ENCODE results near the gene NELFCD. TPM values are rescaled to one million over a fixed set of nuclear protein-coding genes. Genes with fewer than 3 reads are reported as not detected.
A peak's percentile ranks its signal among the peaks of the same experiment; 100 is the strongest.

Gene NELFCD
- polyA plus RNA-seq, 1 donor (not counting 4 experiments of a cell fraction or from before 2014, with no cell fraction given), result 68.5 TPM

DNA sequence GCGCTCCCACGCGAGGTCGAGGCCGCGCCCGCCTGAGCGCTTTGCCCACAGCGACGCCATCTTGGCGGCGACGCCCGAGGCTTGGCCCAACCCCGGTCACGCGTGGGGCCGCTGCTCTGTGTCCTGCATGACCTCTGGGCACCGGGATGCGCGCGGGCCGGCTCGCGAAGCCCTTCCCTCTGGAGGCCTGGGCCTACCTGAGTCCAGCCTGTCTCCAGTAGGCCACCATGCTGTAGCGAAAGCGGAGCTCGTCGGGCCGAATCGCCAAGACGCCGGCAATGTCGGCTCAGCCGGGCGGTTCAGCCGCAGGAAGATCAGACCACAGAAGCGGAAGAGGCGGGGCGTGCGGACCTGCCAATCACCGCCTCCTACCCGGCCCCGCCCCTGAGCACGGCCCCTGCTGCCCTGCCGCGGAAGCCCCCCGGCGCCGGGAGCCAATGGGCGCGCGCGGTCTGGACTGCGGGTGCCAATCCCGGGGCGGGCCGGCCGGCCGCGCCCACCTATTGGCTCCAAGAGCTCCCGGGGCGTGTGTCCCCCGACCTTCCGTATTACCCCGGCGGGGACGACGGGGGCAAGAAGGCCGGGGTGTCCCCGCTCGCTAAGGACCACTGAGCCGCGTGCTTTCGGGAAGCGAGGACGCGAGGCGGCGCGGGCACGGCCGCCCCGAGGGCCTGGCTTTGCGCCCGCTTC lies 51.1 kb downstream of the NELFCD start, which contains the start of gene ATP5F1E:
Gene ATP5F1E, minus strand, starts transcription at position 313 of the 690 bp plus-strand sequence. Its CDS starts 84 bp downstream, at position 229.
- FAIRE-seq (no peak), DNase-seq (ENCODE audit: low read depth, low spot score) (peak; percentile 54)
- peaks cover 62% of the 10 kb centered on the region for H3K79me2 ChIP-seq (ENCODE audit: control insufficient read depth, insufficient read depth, low read length)
- no peaks in the 10 kb centered on the region for H3K9me1 ChIP-seq (ENCODE audit: control insufficient read depth, extremely low read depth, insufficient read depth, low read length)
- peak within 1 kb of the TSS; percentile 72 for H3K27ac ChIP-seq (ENCODE audit: control insufficient read depth, insufficient read depth, low read length)
- H3K36me3 ChIP-seq (ENCODE audit: control insufficient read depth in 2 of 2, extremely low read depth in 1 of 2, insufficient read depth in 2 of 2, low read length in 2 of 2), result peaks cover 24 to 36% of the 10 kb centered on the region in 2 experiments
- TF ChIP-seq EZH2 (IDR thresholded peaks at IDR 0.05; ENCODE audit: low read length) (no peak), CTCF (optimal IDR thresholded peaks at IDR 0.05 in 1 of 3, IDR thresholded peaks at IDR 0.05 in 1 of 3, conservative IDR thresholded peaks at IDR 0.05 in 1 of 3; ENCODE audit: extremely low read depth in 1 of 3, insufficient read depth in 2 of 3, low read length in 3 of 3) (no peak)
- H3K4me2 ChIP-seq (ENCODE audit: control insufficient read depth, extremely low read depth, insufficient read depth, low read depth, low read length), result peak within 1 kb of the TSS; percentile 96
- dilution Hi-C loops (cut with MboI; ENCODE audit: extremely low pct_ligation_motif_present, low sequenced_read_pairs), result no loop called here
- peaks cover 3% of the 10 kb centered on the region for H4K20me1 ChIP-seq (ENCODE audit: control insufficient read depth, extremely low read depth, insufficient read depth, low read length)
- H3K9me3 ChIP-seq (ENCODE audit: control insufficient read depth, low read depth, low read length), result no peaks in the 10 kb centered on the region
- H2AFZ ChIP-seq (ENCODE audit: control insufficient read depth, low read length), result peak within 1 kb of the TSS; percentile 73
- H3K27me3 ChIP-seq (ENCODE audit: control insufficient read depth, extremely low read depth, insufficient read depth, low read length), result no peaks in the 10 kb centered on the region
- H3K4me1 ChIP-seq (ENCODE audit: control insufficient read depth, extremely low read depth, insufficient read depth, low read length), result peaks cover 31% of the 10 kb centered on the region
- peak within 1 kb of the TSS; percentile 81 for H3K9ac ChIP-seq (ENCODE audit: control insufficient read depth, extremely low read depth, insufficient read depth, low read length)
- H3K4me3 ChIP-seq (ENCODE audit: control insufficient read depth in 2 of 3, extremely low read depth in 1 of 3, insufficient read depth in 2 of 3, low read depth in 1 of 3, low read length in 3 of 3), result peak within 1 kb of the TSS; percentile 69 to 93 (median 71)

DNA sequence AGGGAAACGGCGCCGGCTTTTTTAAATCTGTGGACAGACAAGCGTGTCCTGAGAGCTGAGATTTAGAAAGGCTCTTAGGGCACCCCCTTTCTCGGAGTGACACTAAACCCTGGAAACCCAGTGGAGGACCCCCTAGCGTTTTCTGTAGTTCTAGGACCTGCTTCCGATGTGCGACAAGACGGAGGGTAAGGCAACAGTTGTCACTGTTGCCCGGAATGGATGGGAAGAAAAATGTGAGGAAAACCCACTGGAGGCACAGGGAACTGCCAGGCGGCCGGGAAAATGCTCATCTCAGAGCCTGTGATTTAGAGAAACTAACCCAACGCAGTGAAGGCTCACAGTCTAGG lies 51.6 kb downstream of the NELFCD start:
- peak overlapping the region; percentile 44 for H2AFZ ChIP-seq (ENCODE audit: control insufficient read depth, low read length)
- peak overlapping the region; percentile 96 for H3K4me2 ChIP-seq (ENCODE audit: control insufficient read depth, extremely low read depth, insufficient read depth, low read depth, low read length)
- FAIRE-seq (no peak), DNase-seq (ENCODE audit: low read depth, low spot score) (no peak)
- peaks cover 27 to 37% of the 10 kb centered on the region in 2 experiments for H3K36me3 ChIP-seq (ENCODE audit: control insufficient read depth in 2 of 2, extremely low read depth in 1 of 2, insufficient read depth in 2 of 2, low read length in 2 of 2)
- peak overlapping the region; percentile 81 for H3K9ac ChIP-seq (ENCODE audit: control insufficient read depth, extremely low read depth, insufficient read depth, low read length)
- H3K9me3 ChIP-seq (ENCODE audit: control insufficient read depth, low read depth, low read length), result no peaks in the 10 kb centered on the region
- H3K27me3 ChIP-seq (ENCODE audit: control insufficient read depth, extremely low read depth, insufficient read depth, low read length), result no peaks in the 10 kb centered on the region
- H3K4me3 ChIP-seq (ENCODE audit: control insufficient read depth in 2 of 3, extremely low read depth in 1 of 3, insufficient read depth in 2 of 3, low read depth in 1 of 3, low read length in 3 of 3), result peak overlapping the region; percentile 69 to 93 (median 71)
- H3K27ac ChIP-seq (ENCODE audit: control insufficient read depth, insufficient read depth, low read length), result peak overlapping the region; percentile 64
- peaks cover 3% of the 10 kb centered on the region for H4K20me1 ChIP-seq (ENCODE audit: control insufficient read depth, extremely low read depth, insufficient read depth, low read length)
- dilution Hi-C loops (cut with MboI; ENCODE audit: extremely low pct_ligation_motif_present, low sequenced_read_pairs), result no loop called here
- peaks cover 31% of the 10 kb centered on the region for H3K4me1 ChIP-seq (ENCODE audit: control insufficient read depth, extremely low read depth, insufficient read depth, low read length)
- TF ChIP-seq CTCF (optimal IDR thresholded peaks at IDR 0.05 in 1 of 3, IDR thresholded peaks at IDR 0.05 in 1 of 3, conservative IDR thresholded peaks at IDR 0.05 in 1 of 3; ENCODE audit: extremely low read depth in 1 of 3, insufficient read depth in 2 of 3, low read length in 3 of 3), result no peak
- no peaks in the 10 kb centered on the region for H3K9me1 ChIP-seq (ENCODE audit: control insufficient read depth, extremely low read depth, insufficient read depth, low read length)
- H3K79me2 ChIP-seq (ENCODE audit: control insufficient read depth, insufficient read depth, low read length), result peaks cover 61% of the 10 kb centered on the region

Data from keratinocyte (primary cell).